Gastrocnemius medialis (tissue), 4 donors: ENCODE measurements around the gene TSC2.

ENCODE experiments used
- POLR2A ChIP-seq, 2 donors: fragments of 450-650 bp; IDR thresholded peaks; one replicate each; pipeline ENCODE4 v1.6.1; 2017; ENCODE audit warnings: antibody characterized with exemption in 2 of 2, mild to moderate bottlenecking in 2 of 2, moderate library complexity in 2 of 2
- TF ChIP-seq, protein P1 (sequence below), 5 experiments: fragments of 450-650 bp in 3 of 5; fragments of 200-600 bp in 2 of 5; sonication (generic) in 2 of 5; IDR thresholded peaks in 4 of 5; conservative IDR thresholded peaks in 1 of 5; 1 replicate in 4 of 5; 2 replicates in 1 of 5; pipeline ENCODE4 v1.5.1; 2016 to 2019; ENCODE audit warnings: antibody characterized with exemption in 5 of 5, mild to moderate bottlenecking in 3 of 5, moderate library complexity in 3 of 5

DNA sequence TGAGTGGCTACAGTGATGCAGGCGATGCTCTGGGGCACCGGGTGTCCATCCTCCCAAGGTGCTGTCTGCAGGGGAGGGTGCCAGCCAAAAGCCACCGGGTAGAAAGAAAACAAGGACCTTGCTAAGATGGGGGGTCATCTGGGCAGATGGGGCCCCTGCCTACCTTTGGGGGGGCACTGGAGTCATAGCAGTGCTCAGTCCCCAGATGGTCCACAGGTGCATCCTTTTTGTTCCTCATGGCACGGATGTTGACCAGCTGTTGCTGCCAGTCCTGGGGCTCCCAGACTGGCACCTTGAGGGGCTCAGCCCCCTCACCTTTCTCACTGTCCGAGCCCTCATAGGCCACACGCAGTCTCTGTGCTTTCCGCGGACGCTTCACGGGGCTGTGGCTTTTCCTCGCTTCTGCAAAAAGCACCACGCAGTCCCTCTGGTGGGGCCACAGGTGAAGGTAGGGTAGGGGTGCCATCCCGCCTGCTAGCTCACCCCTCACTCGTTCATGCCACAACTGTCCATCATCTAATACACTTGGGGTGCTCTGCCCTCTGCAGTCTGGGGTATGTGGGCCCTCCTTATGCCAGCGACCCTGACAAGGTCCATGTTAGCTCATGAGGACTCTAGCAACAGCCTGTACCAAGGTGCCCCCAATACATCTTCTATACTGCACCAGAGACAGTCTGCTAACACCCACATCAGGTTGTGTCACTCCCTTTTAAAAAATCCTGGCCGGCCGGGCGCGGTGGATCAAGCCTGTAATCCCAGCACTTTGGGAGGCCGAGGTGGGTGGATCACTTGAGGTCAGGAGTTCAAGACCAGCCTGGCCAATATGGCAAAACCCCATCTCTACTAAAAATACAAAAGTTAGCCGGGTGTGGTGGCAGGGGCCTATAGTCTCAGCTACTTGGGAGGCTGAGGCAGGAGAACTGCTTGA is 1.6 kb upstream of the TSC2 start:
- TF ChIP-seq, protein P1, sequence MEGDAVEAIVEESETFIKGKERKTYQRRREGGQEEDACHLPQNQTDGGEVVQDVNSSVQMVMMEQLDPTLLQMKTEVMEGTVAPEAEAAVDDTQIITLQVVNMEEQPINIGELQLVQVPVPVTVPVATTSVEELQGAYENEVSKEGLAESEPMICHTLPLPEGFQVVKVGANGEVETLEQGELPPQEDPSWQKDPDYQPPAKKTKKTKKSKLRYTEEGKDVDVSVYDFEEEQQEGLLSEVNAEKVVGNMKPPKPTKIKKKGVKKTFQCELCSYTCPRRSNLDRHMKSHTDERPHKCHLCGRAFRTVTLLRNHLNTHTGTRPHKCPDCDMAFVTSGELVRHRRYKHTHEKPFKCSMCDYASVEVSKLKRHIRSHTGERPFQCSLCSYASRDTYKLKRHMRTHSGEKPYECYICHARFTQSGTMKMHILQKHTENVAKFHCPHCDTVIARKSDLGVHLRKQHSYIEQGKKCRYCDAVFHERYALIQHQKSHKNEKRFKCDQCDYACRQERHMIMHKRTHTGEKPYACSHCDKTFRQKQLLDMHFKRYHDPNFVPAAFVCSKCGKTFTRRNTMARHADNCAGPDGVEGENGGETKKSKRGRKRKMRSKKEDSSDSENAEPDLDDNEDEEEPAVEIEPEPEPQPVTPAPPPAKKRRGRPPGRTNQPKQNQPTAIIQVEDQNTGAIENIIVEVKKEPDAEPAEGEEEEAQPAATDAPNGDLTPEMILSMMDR (IDR thresholded peaks at IDR 0.05 in 4 of 5, conservative IDR thresholded peaks at IDR 0.05 in 1 of 5), result no peak
- no peak for TF ChIP-seq POLR2A (IDR thresholded peaks at IDR 0.05)
